Gastrocnemius medialis (tissue), 4 donors: Measurements from ENCODE around the gene ANTKMT. TPM values are rescaled to one million over a fixed set of nuclear protein-coding genes. Genes with fewer than 3 reads are reported as not detected.

ENCODE experiments used
- ATAC-seq, 2 donors: fragments of 150-250 bp; one replicate each; pipeline ENCODE4 v1.9.1; 2016
- DNase-seq, 2 donors: peaks; one replicate each; pipeline ENCODE4 v3.0.0-alpha.2; 2019
- H3K27ac ChIP-seq, 4 donors: fragments of 200-600 bp; sonication (generic); 1 replicate in 1 of 4; 2 replicates in 3 of 4; pipeline ENCODE4 v1.5.1; 2016 to 2018; ENCODE audit warnings: mild to moderate bottlenecking in 2 of 4, moderate library complexity in 1 of 4
- H3K27me3 ChIP-seq, 3 donors: fragments of 200-600 bp; sonication (generic) in 2 of 3; 1 replicate in 1 of 3; 2 replicates in 2 of 3; pipeline versions ENCODE4 v1.5.1 to v1.6.0; 2016 to 2019; ENCODE audit warnings: mild to moderate bottlenecking in 1 of 3, moderate library complexity in 1 of 3
- H3K36me3 ChIP-seq, 2 donors: fragments of 200-600 bp; sonication (generic) in 1 of 2; one replicate each; pipeline ENCODE4 v1.5.1; 2017 to 2018
- H3K4me1 ChIP-seq, 2 donors: fragments of 200-600 bp; sonication (generic) in 1 of 2; one replicate each; pipeline ENCODE4 v1.5.1; 2016 to 2017; ENCODE audit warnings: mild to moderate bottlenecking in 2 of 2
- H3K4me3 ChIP-seq, 4 donors: fragments of 200-600 bp; sonication (generic) in 3 of 4; 1 replicate in 1 of 4; 2 replicates in 3 of 4; pipeline ENCODE4 v1.5.1; 2016 to 2019; ENCODE audit warnings: mild to moderate bottlenecking in 2 of 4
- H3K9me3 ChIP-seq, 3 donors: fragments of 200-600 bp; sonication (generic) in 2 of 3; 1 replicate in 1 of 3; 2 replicates in 2 of 3; pipeline ENCODE4 v1.5.1; 2016 to 2019
- POLR2A ChIP-seq, 2 donors: fragments of 450-650 bp; IDR thresholded peaks; one replicate each; pipeline ENCODE4 v1.6.1; 2017; ENCODE audit warnings: antibody characterized with exemption in 2 of 2, mild to moderate bottlenecking in 2 of 2, moderate library complexity in 2 of 2
- in situ Hi-C, 4 donors: fragments of 200-750 bp; cut with MboI; loops; one replicate each; pipeline versions ENCODE4 v1.15.0 to v1.8.0; 2017; ENCODE audit warnings: low sequenced_read_pairs in 4 of 4
- intact Hi-C: fragments of 100-400 bp; cut with DNase I; formaldehyde crosslinking; loops from one replicate; pipeline ENCODE4 v1.15.1; 2023; ENCODE audit warnings: low total_unique reads
- total RNA-seq, 4 donors: library from RNA; depleted of rRNA; stranded (reverse); fragments of >200 nt; gene quantifications; one replicate each; pipeline versions ENCODE4 v1.1.0 to v1.2.3, GENCODE V29; 2016
- TF ChIP-seq, protein P1 (sequence below), 5 experiments: fragments of 450-650 bp in 3 of 5; fragments of 200-600 bp in 2 of 5; sonication (generic) in 2 of 5; IDR thresholded peaks in 4 of 5; conservative IDR thresholded peaks in 1 of 5; 1 replicate in 4 of 5; 2 replicates in 1 of 5; pipeline ENCODE4 v1.5.1; 2016 to 2019; ENCODE audit warnings: antibody characterized with exemption in 5 of 5, mild to moderate bottlenecking in 3 of 5, moderate library complexity in 3 of 5

The ANTKMT gene
- total RNA-seq, 4 donors from 2014 or later: 20.9 to 84.0 (median 38.7) TPM

DNA sequence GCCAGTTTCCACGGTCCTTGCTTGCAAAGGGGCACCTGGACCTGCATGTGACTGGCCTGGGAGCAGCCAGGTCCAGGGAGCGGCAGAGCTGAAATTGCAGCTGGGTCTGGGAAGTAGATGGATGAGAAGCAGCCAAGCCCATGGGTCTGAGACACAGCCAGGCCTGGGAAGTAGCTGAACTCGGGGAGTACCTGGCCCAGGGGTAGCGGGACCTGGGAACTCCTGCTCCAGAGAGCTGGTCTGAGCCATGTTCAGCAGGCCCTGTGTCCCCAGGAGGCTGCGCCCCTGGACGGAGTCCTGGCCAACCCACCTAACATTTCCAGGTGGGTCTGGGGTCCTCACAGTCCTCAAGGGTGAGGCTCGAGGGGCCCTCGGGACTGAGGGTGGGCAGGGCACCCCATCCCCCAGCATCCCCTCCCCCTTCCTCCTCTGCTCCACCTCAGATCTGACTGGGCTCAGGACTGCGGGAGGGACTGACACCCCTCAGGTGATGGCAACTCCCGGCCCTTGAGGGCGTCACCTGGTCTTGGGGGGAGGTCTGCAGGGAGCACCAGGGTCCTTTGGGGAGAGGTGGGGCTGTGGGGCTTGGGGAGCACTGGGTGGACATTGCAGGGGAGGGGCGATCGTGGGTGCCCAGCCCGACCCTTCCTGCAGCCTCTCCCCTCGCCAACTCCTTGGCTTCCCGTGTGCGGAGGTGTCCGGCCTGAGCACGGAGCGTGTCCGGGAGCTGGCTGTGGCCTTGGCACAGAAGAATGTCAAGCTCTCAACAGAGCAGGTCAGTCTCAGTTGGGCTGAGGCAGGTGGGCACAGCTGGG, 42.6 kb downstream of the ANTKMT start:
- no peaks in the 10 kb centered on the region for H3K4me1 ChIP-seq
- TF ChIP-seq, protein P1, sequence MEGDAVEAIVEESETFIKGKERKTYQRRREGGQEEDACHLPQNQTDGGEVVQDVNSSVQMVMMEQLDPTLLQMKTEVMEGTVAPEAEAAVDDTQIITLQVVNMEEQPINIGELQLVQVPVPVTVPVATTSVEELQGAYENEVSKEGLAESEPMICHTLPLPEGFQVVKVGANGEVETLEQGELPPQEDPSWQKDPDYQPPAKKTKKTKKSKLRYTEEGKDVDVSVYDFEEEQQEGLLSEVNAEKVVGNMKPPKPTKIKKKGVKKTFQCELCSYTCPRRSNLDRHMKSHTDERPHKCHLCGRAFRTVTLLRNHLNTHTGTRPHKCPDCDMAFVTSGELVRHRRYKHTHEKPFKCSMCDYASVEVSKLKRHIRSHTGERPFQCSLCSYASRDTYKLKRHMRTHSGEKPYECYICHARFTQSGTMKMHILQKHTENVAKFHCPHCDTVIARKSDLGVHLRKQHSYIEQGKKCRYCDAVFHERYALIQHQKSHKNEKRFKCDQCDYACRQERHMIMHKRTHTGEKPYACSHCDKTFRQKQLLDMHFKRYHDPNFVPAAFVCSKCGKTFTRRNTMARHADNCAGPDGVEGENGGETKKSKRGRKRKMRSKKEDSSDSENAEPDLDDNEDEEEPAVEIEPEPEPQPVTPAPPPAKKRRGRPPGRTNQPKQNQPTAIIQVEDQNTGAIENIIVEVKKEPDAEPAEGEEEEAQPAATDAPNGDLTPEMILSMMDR (IDR thresholded peaks at IDR 0.05 in 4 of 5, conservative IDR thresholded peaks at IDR 0.05 in 1 of 5): no peak
- TF ChIP-seq POLR2A (IDR thresholded peaks at IDR 0.05): no peak
- H3K27me3 ChIP-seq: peaks cover 0 to 24% (median 15%) of the 10 kb centered on the region in 3 donors
- no peaks in the 10 kb centered on the region for H3K36me3 ChIP-seq
- ATAC-seq (no peak), DNase-seq (no peak)
- no peak overlapping the region for H3K4me3 ChIP-seq
- in situ Hi-C loops: no loop called here
- intact Hi-C loops: no loop called here
- no peaks in the 10 kb centered on the region for H3K9me3 ChIP-seq
- no peak overlapping the region for H3K27ac ChIP-seq

DNA sequence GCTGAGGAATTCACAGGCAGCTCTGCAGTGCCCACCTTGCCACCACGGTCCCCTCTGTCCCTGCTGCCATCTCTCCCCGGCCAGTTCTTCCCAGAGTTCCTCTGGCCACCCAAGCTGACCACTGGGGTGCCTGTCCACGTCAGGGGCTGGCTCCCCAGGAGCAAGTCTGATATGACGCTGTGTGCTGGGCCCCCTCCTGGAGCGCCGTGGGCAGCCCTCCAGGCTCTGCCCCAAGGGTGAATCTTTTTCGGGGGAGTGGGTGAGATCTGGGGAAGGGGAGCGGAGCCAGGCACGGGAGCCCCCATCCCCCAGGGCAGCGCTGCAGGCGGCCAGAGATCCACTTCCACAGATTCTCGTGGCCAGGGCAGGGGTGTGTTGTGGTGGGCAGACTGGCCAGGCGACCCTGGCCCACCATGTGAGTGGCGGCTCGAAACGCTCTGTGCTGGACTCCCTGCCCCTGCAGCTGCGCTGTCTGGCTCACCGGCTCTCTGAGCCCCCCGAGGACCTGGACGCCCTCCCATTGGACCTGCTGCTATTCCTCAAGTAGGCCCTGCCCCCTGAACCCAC, 43.3 kb downstream of the ANTKMT start:
- H3K4me3 ChIP-seq: no peak overlapping the region
- in situ Hi-C loops: no loop called here
- ATAC-seq (no peak), DNase-seq (no peak)
- no peaks in the 10 kb centered on the region for H3K36me3 ChIP-seq
- no peaks in the 10 kb centered on the region for H3K9me3 ChIP-seq
- H3K4me1 ChIP-seq: no peaks in the 10 kb centered on the region
- intact Hi-C loops: no loop called here
- H3K27ac ChIP-seq: no peak overlapping the region
- peaks cover 0 to 27% (median 15%) of the 10 kb centered on the region in 3 donors for H3K27me3 ChIP-seq
- TF ChIP-seq POLR2A (IDR thresholded peaks at IDR 0.05): no peak
- TF ChIP-seq, protein P1 (IDR thresholded peaks at IDR 0.05 in 4 of 5, conservative IDR thresholded peaks at IDR 0.05 in 1 of 5): no peak

DNA sequence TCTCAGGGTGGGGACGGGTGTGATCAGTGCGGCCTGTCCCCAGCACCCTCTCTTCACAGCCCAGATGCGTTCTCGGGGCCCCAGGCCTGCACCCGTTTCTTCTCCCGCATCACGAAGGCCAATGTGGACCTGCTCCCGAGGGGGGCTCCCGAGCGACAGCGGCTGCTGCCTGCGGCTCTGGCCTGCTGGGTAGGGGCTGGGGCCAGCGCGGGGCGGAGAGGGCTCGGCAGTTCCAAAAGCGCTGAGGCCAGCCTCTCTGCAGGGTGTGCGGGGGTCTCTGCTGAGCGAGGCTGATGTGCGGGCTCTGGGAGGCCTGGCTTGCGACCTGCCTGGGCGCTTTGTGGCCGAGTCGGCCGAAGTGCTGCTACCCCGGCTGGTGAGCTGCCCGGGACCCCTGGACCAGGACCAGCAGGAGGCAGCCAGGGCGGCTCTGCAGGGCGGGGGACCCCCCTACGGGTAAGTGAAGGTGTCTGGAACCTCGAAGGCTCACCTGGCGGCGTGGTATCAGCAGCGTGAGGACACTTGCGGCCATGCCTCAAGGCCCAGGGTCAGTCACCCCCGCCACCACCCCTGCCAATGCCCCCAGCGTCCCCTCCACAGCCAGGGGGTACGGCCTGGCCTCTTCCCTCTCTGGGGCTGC, 44.0 kb downstream of the ANTKMT start:
- Histone ChIP-seq H3K27me3 (peaks cover 6 to 27% (median 15%) of the 10 kb centered on the region in 3 donors), H3K36me3 (no peaks in the 10 kb centered on the region), H3K4me1 (no peaks in the 10 kb centered on the region), H3K27ac (no peak overlapping the region), H3K9me3 (no peaks in the 10 kb centered on the region), H3K4me3 (no peak overlapping the region)
- in situ Hi-C loops: no loop called here
- intact Hi-C loops: no loop called here
- no peak for DNase-seq
- TF ChIP-seq, protein P1 (IDR thresholded peaks at IDR 0.05 in 4 of 5, conservative IDR thresholded peaks at IDR 0.05 in 1 of 5): no peak
- no peak for TF ChIP-seq POLR2A (IDR thresholded peaks at IDR 0.05)
- ATAC-seq: no peak

DNA sequence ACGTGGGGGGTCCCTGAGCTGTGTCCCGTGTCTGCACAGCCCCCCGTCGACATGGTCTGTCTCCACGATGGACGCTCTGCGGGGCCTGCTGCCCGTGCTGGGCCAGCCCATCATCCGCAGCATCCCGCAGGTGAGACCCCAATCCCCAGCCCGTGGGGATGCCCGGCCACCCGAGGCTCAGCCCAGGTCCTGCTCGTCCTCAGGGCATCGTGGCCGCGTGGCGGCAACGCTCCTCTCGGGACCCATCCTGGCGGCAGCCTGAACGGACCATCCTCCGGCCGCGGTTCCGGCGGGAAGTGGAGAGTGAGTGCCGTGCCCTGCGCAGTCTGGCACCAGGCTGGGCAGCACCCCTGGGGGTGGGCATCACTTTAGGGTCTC, 44.5 kb downstream of the ANTKMT start:
- no peaks in the 10 kb centered on the region for H3K36me3 ChIP-seq
- intact Hi-C loops: no loop called here
- DNase-seq (no peak), ATAC-seq (no peak)
- H3K4me3 ChIP-seq: no peak overlapping the region
- H3K27me3 ChIP-seq: peaks cover 6 to 27% (median 15%) of the 10 kb centered on the region in 3 donors
- H3K9me3 ChIP-seq: no peaks in the 10 kb centered on the region
- in situ Hi-C loops: no loop called here
- H3K4me1 ChIP-seq: no peaks in the 10 kb centered on the region
- H3K27ac ChIP-seq: no peak overlapping the region
- TF ChIP-seq, protein P1 (IDR thresholded peaks at IDR 0.05 in 4 of 5, conservative IDR thresholded peaks at IDR 0.05 in 1 of 5): no peak
- no peak for TF ChIP-seq POLR2A (IDR thresholded peaks at IDR 0.05)
